Common myeloid progenitor, CD34-positive (primary cell): ENCODE results near the gene RAB28.

Experiments used
- CTCF ChIA-PET: fragments of 350-600 bp; sonication (Branson Sonifier 250); formaldehyde crosslinking; loops from one replicate; lab custom pipeline; 2021; ENCODE audit warnings: antibody characterized with exemption; lab: Charles Lee
- POLR2A ChIA-PET: fragments of 350-600 bp; sonication (Branson Sonifier 250); formaldehyde crosslinking; loops from one replicate; lab custom pipeline; 2021; ENCODE audit warnings: antibody characterized with exemption; lab: Charles Lee
- DNase-seq, 3 donors: peaks; one replicate each; pipeline versions ENCODE4 v3.0.0 to v3.0.0-alpha.2; 2013
- H3K27ac ChIP-seq, 2 experiments: 1 replicate in 1 of 2; 2 replicates in 1 of 2; pipeline ENCODE4 v1.7.0; 2013; ENCODE audit warnings: inconsistent platforms in 2 of 2, low read length in 2 of 2, mild to moderate bottlenecking in 2 of 2, low read depth in 1 of 2, moderate library complexity in 1 of 2; ENCODE audit not compliant: severe bottlenecking in 2 of 2, insufficient read depth in 1 of 2, poor library complexity in 1 of 2
- H3K27me3 ChIP-seq, 5 experiments: replicated peaks in 2 of 5; 1 replicate in 3 of 5; 2 replicates in 2 of 5; pipeline versions ENCODE4 v1.6.1 to v1.7.0; 2013; ENCODE audit warnings: low read length in 4 of 5, mild to moderate bottlenecking in 2 of 5, moderate library complexity in 2 of 5, inconsistent platforms in 1 of 5; ENCODE audit not compliant: insufficient read depth in 5 of 5, control insufficient read depth in 4 of 5
- H3K36me3 ChIP-seq, 4 experiments: 1 replicate in 2 of 4; 2 replicates in 2 of 4; pipeline versions ENCODE4 v1.6.1 to v1.7.0; 2013; ENCODE audit warnings: low read length in 3 of 4, control low read depth in 1 of 4, mild to moderate bottlenecking in 1 of 4; ENCODE audit not compliant: control insufficient read depth in 4 of 4, insufficient read depth in 4 of 4
- H3K4me1 ChIP-seq, 4 experiments: 1 replicate in 3 of 4; 2 replicates in 1 of 4; pipeline versions ENCODE4 v1.6.1 to v1.7.1; 2013; ENCODE audit warnings: low read length in 3 of 4, mild to moderate bottlenecking in 3 of 4, control low read depth in 1 of 4, inconsistent platforms in 1 of 4, moderate library complexity in 1 of 4; ENCODE audit not compliant: control insufficient read depth in 4 of 4, insufficient read depth in 4 of 4; ENCODE audit errors: control extremely low read depth in 1 of 4
- H3K4me3 ChIP-seq, 7 experiments: 1 replicate in 4 of 7; 2 replicates in 3 of 7; pipeline versions ENCODE4 v1.5.1 to v1.7.0; 2013; ENCODE audit warnings: mild to moderate bottlenecking in 7 of 7, low read length in 6 of 7, moderate library complexity in 6 of 7, inconsistent platforms in 2 of 7, low read depth in 2 of 7, control low read depth in 1 of 7; ENCODE audit not compliant: insufficient read depth in 4 of 7, control insufficient read depth in 1 of 7; ENCODE audit errors: extremely low read depth in 1 of 7
- H3K9me3 ChIP-seq, 5 experiments: 1 replicate in 4 of 5; 2 replicates in 1 of 5; pipeline versions ENCODE4 v1.6.1 to v1.7.1; 2013; ENCODE audit warnings: low read length in 4 of 5, mild to moderate bottlenecking in 2 of 5, inconsistent platforms in 1 of 5, low read depth in 1 of 5, moderate library complexity in 1 of 5; ENCODE audit not compliant: control insufficient read depth in 4 of 5, insufficient read depth in 2 of 5; ENCODE audit errors: control extremely low read depth in 1 of 5
- WGBS: methylation state at CpG from one replicate; pipeline ENCODE4 v1.1.5; 2013; ENCODE audit not compliant: insufficient coverage; 5-methylcytosine and 5-hydroxymethylcytosine counted together

The RAB28 gene

DNA sequence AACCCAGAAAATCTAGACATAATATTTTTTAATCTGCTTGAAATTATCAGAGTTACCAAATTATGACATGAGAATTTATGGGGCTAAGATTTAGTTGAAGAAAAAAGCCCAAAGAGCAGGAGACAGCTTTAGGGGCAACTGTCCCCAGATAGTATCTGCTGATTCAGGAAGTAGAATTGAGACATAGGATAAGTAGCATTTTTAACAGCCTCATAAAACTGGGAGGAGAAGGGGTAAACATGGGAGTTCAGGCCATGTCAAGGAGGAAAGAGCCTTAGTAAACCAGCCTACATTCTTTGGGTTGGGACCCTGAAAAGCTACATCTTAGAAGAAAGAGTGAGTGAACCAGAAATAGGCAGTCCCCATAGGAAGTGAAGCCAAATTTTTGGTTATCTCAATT, 9.7 kb upstream of the RAB28 start:
- Histone ChIP-seq H3K4me3 (no peak overlapping the region), H3K9me3 (peaks cover 0 to 2% (median 0%) of the 10 kb centered on the region in 5 experiments), H3K27ac (no peak overlapping the region), H3K36me3 (no peaks in the 10 kb centered on the region), H3K4me1 (peaks cover 0 to 5% (median 2%) of the 10 kb centered on the region in 4 experiments), H3K27me3 (peaks cover 0 to 15% (median 5%) of the 10 kb centered on the region in 5 experiments)
- ChIA-PET POLR2A (no interaction called here), CTCF (no interaction called here)
- no peak for DNase-seq

DNA sequence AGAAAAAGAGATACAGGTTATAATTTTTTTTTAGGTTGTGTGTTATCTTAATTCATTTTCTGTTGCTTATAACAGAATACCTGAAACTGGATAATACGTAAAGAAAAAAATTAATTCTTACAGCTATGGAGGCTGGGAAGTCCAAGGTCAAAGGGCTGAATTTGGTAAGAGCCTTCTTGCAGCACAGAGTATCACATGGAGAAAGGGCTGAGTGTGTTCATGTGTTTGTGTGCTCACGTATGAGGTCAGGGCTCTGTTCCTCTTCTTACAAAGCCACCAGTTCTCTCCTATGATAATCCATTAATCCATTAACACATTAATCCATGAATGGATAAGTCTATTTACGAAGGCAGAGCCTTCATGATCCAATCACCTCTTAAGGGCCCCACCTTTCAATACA, 8.6 kb upstream of the RAB28 start:
- no peak overlapping the region for H3K27ac ChIP-seq
- no CpG with 5 or more reads among the region's 3 CpGs for WGBS
- peaks cover 0 to 3% (median 1%) of the 10 kb centered on the region in 5 experiments for H3K9me3 ChIP-seq
- POLR2A ChIA-PET, result no interaction called here
- H3K4me3 ChIP-seq, result no peak overlapping the region
- peaks cover 0 to 20% (median 6%) of the 10 kb centered on the region in 5 experiments for H3K27me3 ChIP-seq
- no peak for DNase-seq
- no peaks in the 10 kb centered on the region for H3K4me1 ChIP-seq
- H3K36me3 ChIP-seq, result no peaks in the 10 kb centered on the region
- CTCF ChIA-PET, result no interaction called here

DNA sequence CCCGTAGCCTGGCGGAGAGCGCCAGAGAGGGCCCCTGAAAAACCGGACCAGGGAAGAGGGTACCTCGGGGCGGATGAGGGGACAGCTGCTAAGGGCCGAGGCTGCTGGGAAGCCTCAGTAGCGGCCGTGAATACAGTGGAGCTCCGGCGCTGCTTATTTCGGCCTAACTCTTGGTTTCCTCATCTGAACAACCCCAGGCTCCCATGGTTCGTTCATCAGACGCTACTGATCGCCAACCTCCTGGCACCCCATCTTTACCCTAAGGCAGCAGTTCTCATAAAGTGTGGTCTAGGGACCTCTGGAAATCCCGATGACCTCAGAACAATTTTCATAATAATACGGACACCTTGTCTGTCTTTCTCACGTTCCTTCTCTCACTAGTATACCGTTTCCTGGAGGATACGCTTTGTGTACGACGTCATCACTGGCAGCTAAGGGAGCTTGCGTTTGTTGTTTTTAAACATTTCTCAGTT, 645 bp upstream of the RAB28 start:
- Histone ChIP-seq H3K36me3 (peaks cover 0 to 2% (median 0%) of the 10 kb centered on the region in 4 experiments), H3K27me3 (peaks cover 0 to 24% (median 6%) of the 10 kb centered on the region in 5 experiments), H3K4me1 (peaks cover 4 to 18% (median 9%) of the 10 kb centered on the region in 4 experiments), H3K4me3 (peak overlapping the region; percentile 84 to 95 (median 87)), H3K9me3 (peaks cover 0 to 4% (median 3%) of the 10 kb centered on the region in 5 experiments), H3K27ac (peak overlapping the region; percentile 97 to 98)
- POLR2A ChIA-PET, result interaction anchor here (0.9 kb wide), 1 partner anchor 44 kb away, joined by 3 read pairs; no protein-coding TSS in a partner anchor
- WGBS, result 1% methylated on average over 16 of the region's 23 CpGs
- CTCF ChIA-PET, result no interaction called here
- peak in 2 of 3 donors; percentile 31 to 48 for DNase-seq

DNA sequence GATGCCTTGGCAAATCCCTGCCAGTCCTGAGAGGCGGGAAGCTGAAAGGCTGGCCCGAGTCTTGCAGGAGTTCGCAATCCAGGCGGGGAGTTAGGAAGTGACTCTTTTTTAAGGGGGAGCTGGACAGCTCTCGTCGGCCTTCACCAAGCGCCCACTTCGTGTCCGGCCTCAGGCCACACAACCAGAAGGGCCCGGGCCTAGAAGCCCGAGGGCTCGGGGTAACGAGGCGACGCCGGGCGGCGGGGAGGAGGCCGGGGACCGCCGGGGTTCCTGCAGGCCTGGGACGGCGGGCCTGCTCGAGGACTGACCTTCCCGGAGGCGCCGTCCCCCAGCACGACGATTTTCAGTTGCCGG, 395 bp downstream of the RAB28 start:
- WGBS, result 0% methylated on average over 21 of the region's 30 CpGs

DNA sequence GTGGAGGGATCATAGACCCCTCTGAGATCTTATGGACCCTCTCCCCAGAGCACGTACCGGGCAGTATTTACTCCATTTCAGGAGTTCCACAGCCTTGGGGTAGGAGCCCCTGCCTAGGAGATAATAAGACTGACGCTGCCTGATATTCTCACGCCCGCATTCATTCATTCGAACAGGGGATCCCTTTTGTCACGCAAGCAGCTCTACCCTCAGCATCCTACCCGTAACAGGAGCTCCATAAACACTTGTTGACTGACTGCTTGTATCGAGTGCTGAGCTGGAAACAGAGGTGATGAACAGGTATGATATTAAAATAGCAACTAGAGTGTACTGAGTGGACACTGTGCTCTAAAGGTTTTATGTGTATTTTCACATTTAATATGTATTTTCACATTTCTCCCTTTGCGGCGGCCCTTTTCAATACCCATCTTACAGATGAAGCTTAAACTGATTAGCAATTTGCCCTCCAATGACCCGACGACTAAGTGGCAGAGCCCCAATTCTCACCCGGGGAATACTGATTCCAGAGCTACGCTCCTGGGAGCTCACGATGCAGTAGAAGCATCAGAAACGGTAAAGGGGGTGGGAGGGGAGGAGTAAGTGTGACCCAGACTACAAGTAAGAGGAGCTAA, 888 bp downstream of the RAB28 start:
- 50% methylated on average over 11 of the region's 17 CpGs for WGBS
- Histone ChIP-seq H3K4me1 (peaks cover 4 to 18% (median 9%) of the 10 kb centered on the region in 4 experiments), H3K36me3 (peaks cover 0 to 4% (median 2%) of the 10 kb centered on the region in 4 experiments), H3K27me3 (peaks cover 0 to 18% (median 4%) of the 10 kb centered on the region in 5 experiments), H3K27ac (peak overlapping the region in 1 of 2 experiments; percentile 98), H3K4me3 (peak overlapping the region; percentile 84 to 95 (median 87)), H3K9me3 (peaks cover 0 to 4% (median 3%) of the 10 kb centered on the region in 5 experiments)
- ChIA-PET POLR2A (no interaction called here), CTCF (no interaction called here)
- peak in 2 of 3 donors; percentile 28 to 38 for DNase-seq

More for the DNA sequence above, 395 bp downstream of the RAB28 start:
- peaks cover 0 to 21% (median 6%) of the 10 kb centered on the region in 5 experiments for H3K27me3 ChIP-seq
- peak overlapping the region; percentile 84 to 95 (median 87) for H3K4me3 ChIP-seq
- peaks cover 0 to 2% (median under 1%) of the 10 kb centered on the region in 4 experiments for H3K36me3 ChIP-seq
- H3K27ac ChIP-seq, result peak overlapping the region; percentile 97 to 98
- peak in 1 of 3 donors; percentile 49 for DNase-seq
- peaks cover 0 to 4% (median 3%) of the 10 kb centered on the region in 5 experiments for H3K9me3 ChIP-seq
- POLR2A ChIA-PET, result no interaction called here
- CTCF ChIA-PET, result no interaction called here
- H3K4me1 ChIP-seq, result peaks cover 4 to 18% (median 9%) of the 10 kb centered on the region in 4 experiments

DNA sequence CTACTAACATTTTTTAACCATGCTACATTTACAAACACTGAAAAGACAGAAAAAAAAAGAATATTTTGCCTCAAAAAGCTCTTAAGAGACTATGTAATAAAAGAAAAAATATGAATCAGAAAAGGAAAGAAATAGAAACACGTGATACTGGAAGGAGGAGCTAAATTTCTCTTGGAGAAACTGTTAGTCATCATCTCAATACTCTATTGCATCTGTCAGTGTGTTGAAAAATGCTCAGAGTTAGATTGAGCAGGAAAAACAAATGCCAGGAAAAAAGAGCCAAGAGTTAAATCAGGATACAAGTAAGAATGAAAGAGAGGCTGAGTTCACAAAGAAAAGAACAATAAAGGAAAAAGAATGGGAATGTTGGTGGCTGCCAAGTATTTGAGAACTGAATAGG, 2.6 kb downstream of the RAB28 start:
- no peak for DNase-seq

DNA sequence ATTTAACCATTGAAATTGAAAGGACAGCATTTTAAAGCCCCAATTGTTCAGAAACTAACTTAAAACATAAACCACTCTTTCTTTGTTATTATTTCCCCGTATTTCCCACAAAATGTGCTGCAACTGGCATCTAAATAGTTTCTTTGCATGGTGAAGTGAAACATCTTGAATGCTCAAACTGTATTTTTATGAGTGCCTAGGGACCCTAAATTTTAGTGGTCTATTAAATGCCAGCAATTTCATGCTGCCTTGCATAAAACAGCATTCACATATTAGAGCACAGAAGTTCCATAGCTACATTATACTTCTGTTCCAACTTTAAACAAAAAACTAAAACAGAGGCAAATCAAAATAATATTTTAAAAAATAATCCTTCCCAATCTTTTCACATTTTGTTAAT, 5.4 kb downstream of the RAB28 start:
- Histone ChIP-seq H3K36me3 (peaks cover 0 to 6% (median 4%) of the 10 kb centered on the region in 4 experiments), H3K27ac (no peak overlapping the region), H3K27me3 (no peaks in the 10 kb centered on the region), H3K4me3 (no peak overlapping the region), H3K9me3 (no peaks in the 10 kb centered on the region), H3K4me1 (peaks cover 6 to 15% (median 8%) of the 10 kb centered on the region in 4 experiments)
- no peak for DNase-seq
- CTCF ChIA-PET, result no interaction called here
- POLR2A ChIA-PET, result no interaction called here
- WGBS, result no CpG with 5 or more reads among the region's 1 CpG

More for the DNA sequence above, 2.6 kb downstream of the RAB28 start:
- H3K9me3 ChIP-seq, result no peaks in the 10 kb centered on the region
- H3K27ac ChIP-seq, result no peak overlapping the region
- H3K4me1 ChIP-seq, result peaks cover 6 to 23% (median 9%) of the 10 kb centered on the region in 4 experiments
- H3K36me3 ChIP-seq, result peaks cover 0 to 4% (median 2%) of the 10 kb centered on the region in 4 experiments
- H3K27me3 ChIP-seq, result peaks cover 0 to 9% (median 3%) of the 10 kb centered on the region in 5 experiments
- WGBS, result no CpG with 5 or more reads among the region's 1 CpG
- ChIA-PET CTCF (interaction anchor here (0.8 kb wide), 1 partner anchor 96 kb away, joined by 3 read pairs; no protein-coding TSS in a partner anchor), POLR2A (interaction anchor here (0.7 kb wide), 1 partner anchor 15 kb away, joined by 4 read pairs; no protein-coding TSS in a partner anchor)
- no peak overlapping the region for H3K4me3 ChIP-seq
